Motor neuron (in vitro differentiated cells): ENCODE data around the gene GHR. TPM values are rescaled to one million over a fixed set of nuclear protein-coding genes. Genes with fewer than 3 reads are reported as not detected.

Experiments used
- ATAC-seq, 8 experiments: fragments of 200-7000 bp; cut with Tn5 transposase; replicated peaks in 6 of 8; 2 replicates each; pipeline ENCODE4 v1.8.0; 2021; ENCODE audit warnings: mild to moderate bottlenecking in 8 of 8, moderate library complexity in 8 of 8
- H3K27ac ChIP-seq, 2 donors: fragments of 250-450 bp; sonication (Bioruptor Pico); 2 replicates each; pipeline ENCODE4 v1.9.0; 2021; ENCODE audit warnings: antibody characterized with exemption in 2 of 2, mild to moderate bottlenecking in 2 of 2, moderate library complexity in 1 of 2
- H3K4me1 ChIP-seq, 2 donors: fragments of 250-450 bp; sonication (Bioruptor Pico); replicated peaks in 1 of 2; 2 replicates each; pipeline ENCODE4 v1.6.1; 2021; ENCODE audit warnings: antibody characterized with exemption in 2 of 2, mild to moderate bottlenecking in 2 of 2, moderate library complexity in 1 of 2
- H3K4me3 ChIP-seq, 5 donors: fragments of 250-450 bp; sonication (Bioruptor Pico); 2 replicates each; pipeline ENCODE4 v1.9.0; 2021; ENCODE audit warnings: antibody characterized with exemption in 5 of 5, mild to moderate bottlenecking in 5 of 5, moderate library complexity in 4 of 5
- WGBS, 10 experiments: fragments of 450-650 bp; shearing (Covaris generic); methylation state at CpG; one replicate each; pipeline ENCODE4 v1.0.0; 2022; 5-methylcytosine and 5-hydroxymethylcytosine counted together
- in situ Hi-C, 9 experiments: fragments of 400-800 bp; cut with MboI; loops; one replicate each; pipeline ENCODE4 v1.15.0; 2021; ENCODE audit warnings: low sequenced_read_pairs in 9 of 9, low pct_unique_long_range_greater_than_20kb in 2 of 9; ENCODE audit not compliant: unreplicated experiment in 9 of 9
- total RNA-seq, 8 experiments: library from RNA; unstranded; fragments of 300-600 nt; gene quantifications; 2 replicates each; pipeline versions ENCODE4 v1.2.3 to v1.2.4, GENCODE V29; 2022

GHR gene
- total RNA-seq, 8 experiments from 2014 or later, result 0.33 to 11.8 (median 2.2) TPM

DNA sequence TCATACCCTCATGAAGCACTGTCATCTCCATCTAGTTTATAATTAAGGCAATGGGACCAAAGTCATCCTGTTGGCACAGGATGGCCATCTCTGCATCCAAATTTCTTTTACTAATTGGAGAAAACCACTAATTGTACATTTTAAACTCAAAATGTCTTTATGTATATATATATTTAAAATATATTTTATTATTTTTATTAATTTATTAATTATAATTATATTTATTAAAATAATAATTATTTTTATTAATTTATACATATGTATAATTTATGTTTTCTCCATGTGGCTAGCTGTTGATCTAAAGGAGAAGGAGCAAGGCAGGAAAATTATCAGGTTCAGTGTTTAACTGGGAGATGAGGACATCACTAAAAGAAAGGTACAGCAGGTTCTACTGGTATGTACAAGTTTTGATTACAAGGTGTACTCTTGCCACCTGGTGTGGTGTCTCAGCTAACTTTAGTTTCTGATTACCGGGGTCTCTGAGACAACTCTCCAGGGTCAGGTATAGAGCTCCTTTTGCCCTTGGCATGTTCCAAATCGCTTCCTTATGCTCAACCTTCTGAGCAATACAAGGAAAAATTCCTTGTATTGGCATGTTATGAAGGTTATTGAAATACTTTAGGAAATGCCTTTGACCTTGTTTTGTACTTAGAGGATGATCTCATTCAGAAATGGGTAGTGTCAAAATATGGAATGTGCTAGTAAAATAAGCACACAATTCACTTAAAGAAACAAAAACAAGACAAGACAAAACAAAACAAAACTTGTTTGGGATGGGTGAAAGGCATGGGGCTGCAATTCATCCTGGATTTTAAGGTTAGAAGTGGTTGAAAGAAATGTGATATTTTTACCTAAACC, 79.6 kb downstream of the GHR start:
- no peak overlapping the region for H3K4me3 ChIP-seq
- 0 to 100% (median 85%) methylated on average over 1 to 2 of the region's 2 CpGs for WGBS, 10 experiments
- no peak for ATAC-seq
- in situ Hi-C loops, result no loop called here
- H3K4me1 ChIP-seq, result peaks cover 0 to 2% of the 10 kb centered on the region in 2 donors
- no peak overlapping the region for H3K27ac ChIP-seq

DNA sequence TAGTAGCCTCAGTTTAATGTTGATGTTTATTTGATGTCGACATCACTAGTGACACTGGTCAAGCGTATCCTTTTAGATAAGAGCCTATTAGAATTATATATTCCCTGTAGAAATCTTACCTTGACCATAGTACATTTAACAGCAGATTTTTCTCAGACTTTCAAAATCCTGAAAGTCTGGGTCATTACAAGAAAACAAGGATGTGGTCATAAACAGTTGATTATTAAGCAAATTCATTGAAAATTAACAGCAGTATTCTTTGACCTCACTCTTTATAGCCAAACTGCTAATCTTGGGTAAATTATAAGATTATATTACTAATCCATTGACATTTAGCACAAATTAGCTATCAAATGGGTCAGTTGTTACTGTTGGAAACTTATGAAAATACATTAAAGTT, 83.4 kb downstream of the GHR start:
- 32 to 100% (median 87%) methylated on average over 1 to 2 of the region's 2 CpGs; no CpG with 5 or more reads in 4 of the 10 experiments for WGBS, 10 experiments
- H3K27ac ChIP-seq, result no peak overlapping the region
- in situ Hi-C loops, result no loop called here
- no peak overlapping the region for H3K4me3 ChIP-seq
- ATAC-seq, result no peak
- peaks cover 0 to 5% of the 10 kb centered on the region in 2 donors for H3K4me1 ChIP-seq

- Histone ChIP-seq H3K27ac (no peak overlapping the region), H3K4me3 (no peak overlapping the region), H3K4me1 (peaks cover 0 to 5% of the 10 kb centered on the region in 2 donors)
- WGBS, 10 experiments, result 55 to 100% (median 76%) methylated on average over 1 to 4 of the region's 5 CpGs; no CpG with 5 or more reads in 3 of the 10 experiments
- peak in 2 of 8 experiments; percentile 47 to 60 for ATAC-seq
- in situ Hi-C loops, result no loop called here
Measured at GRCh38 chr5:42507451-42508097, 84.3 kb downstream of the GHR start.

- WGBS, 10 experiments, result 63 to 100% (median 87%) methylated on average over 3 to 5 of the region's 9 CpGs; no CpG with 5 or more reads in 3 of the 10 experiments
- Histone ChIP-seq H3K4me1 (peaks cover 0 to 3% of the 10 kb centered on the region in 2 donors), H3K4me3 (no peak overlapping the region), H3K27ac (no peak overlapping the region)
- no peak for ATAC-seq
- in situ Hi-C loops, result no loop called here
Measured at GRCh38 chr5:42513246-42513645, 90.0 kb downstream of the GHR start.

- peaks cover 0 to 1% of the 10 kb centered on the region in 2 donors for H3K4me1 ChIP-seq
- WGBS, 10 experiments, result 50 to 90% (median 80%) methylated on average over 1 to 2 of the region's 2 CpGs; no CpG with 5 or more reads in 2 of the 10 experiments
- H3K27ac ChIP-seq, result no peak overlapping the region
- H3K4me3 ChIP-seq, result no peak overlapping the region
- ATAC-seq, result no peak
- in situ Hi-C loops, result no loop called here
Measured at GRCh38 chr5:42514754-42515153, 91.5 kb downstream of the GHR start.

DNA sequence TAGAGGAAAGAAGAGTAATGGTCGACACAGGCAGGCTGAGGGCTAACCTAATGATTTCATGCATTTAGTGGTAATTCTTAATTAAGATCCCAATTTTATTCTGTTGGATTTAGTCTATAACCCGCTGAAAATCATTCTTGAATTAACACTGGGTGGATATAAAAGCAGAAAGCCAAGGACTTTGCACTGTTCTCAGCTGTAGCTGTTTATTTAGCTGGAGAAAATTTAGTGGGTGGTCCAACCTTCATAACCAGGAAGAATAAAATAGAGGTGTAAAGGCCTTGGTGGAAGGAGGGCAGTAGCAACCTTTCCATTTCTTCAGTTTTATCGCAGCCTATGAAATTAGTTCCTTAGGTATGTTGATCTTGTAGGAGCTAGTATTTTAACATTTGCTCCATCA, 92.3 kb downstream of the GHR start:
- no peak overlapping the region for H3K4me3 ChIP-seq
- in situ Hi-C loops, result no loop called here
- H3K27ac ChIP-seq, result no peak overlapping the region
- no peaks in the 10 kb centered on the region for H3K4me1 ChIP-seq
- ATAC-seq, result no peak
- WGBS, 10 experiments, result 40 to 100% (median 83%) methylated on average over 1 to 3 of the region's 3 CpGs; no CpG with 5 or more reads in 1 of the 10 experiments

DNA sequence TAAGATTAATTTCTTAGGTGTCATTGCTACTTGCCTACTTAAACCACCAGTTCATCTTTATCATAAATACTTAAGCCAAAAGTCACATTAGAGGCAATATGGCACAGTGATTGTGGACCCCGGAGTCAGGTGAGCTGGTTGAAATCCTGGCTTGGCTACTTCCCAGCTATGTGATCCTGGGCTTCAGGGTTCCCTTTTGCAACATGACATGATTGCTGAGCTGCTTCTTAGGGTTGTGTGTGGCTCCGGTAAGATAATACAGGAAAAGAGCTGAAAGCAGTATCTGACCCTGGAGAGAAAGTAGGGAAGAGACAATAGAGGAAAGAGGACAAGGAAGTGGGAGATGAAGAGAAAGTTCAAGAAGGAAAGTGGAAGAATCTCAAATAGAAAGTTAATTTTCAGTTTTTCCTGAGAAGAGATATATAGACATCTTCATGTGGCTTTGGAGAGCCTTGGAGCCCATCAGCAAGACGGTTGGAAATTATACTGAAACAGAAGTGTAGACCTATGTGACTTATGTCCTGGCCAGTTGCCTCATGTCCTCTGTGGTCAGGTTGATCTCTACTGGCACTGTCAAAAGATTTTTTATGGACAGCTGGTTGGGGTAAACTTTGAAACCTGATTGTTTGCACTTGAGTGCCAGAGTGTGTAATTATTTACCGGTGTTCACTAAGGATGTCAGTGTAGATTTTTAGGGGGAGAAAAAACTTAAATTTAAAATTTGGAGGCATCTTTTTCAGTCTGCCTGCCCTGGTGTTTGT, 93.2 kb downstream of the GHR start:
- in situ Hi-C loops, result no loop called here
- H3K4me3 ChIP-seq, result no peak overlapping the region
- no peak overlapping the region for H3K27ac ChIP-seq
- ATAC-seq, result no peak
- H3K4me1 ChIP-seq, result no peaks in the 10 kb centered on the region
- WGBS, 10 experiments, result 43 to 100% (median 88%) methylated on average over 1 to 4 of the region's 4 CpGs

DNA sequence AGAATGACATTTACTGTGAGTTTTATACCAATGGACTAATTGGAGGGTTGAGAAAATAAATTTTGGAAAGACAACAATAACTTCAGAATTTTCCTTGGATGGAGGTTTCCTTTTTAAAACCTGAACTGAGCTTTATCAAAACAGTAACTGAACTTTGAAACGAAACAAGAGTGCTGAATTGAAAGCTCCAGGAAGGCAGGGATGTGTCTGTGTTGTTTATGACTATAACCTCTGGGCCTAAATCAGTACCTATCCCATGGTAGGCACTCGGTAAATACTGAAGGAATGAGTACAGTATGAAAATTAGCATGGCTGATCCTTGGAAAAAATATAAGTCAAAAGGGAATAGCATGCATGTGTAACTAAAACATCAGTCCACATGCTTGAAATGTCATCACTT, 93.9 kb downstream of the GHR start:
- WGBS, 10 experiments, result 17 to 100% (median 67%) methylated on average over 1 to 2 of the region's 2 CpGs; no CpG with 5 or more reads in 2 of the 10 experiments
- in situ Hi-C loops, result no loop called here
- Histone ChIP-seq H3K4me1 (no peaks in the 10 kb centered on the region), H3K27ac (no peak overlapping the region), H3K4me3 (no peak overlapping the region)
- ATAC-seq, result no peak

DNA sequence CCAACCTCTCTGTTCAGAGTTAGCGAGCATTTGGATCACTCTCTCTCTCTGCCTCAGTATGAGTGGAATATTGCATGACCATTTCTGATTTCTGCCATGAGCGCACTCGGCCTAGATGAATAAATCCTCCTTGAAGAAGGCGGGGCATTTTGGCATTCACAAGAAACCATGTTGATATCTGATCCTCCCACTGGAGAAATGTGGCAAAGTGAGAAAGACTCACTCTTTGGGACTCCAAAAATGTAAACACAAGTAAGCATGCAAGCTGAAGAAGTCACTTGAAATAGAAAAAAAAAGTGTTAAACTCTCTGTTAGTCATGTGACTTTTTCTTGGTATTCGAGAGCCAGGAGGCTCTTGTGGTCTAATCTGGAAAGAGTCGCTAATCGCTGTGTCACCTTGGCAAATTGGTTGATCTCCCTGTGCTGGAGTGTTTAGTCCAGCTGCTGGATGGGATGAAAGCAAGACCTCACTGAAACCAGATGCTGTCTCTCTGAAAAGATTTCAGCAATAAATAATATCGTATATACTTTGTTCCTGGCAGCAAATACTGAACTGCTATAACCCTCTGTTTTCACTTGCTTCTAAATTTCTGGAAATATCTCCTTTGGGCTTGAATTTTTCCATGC, 95.5 kb downstream of the GHR start:
- 8 to 100% (median 85%) methylated on average over 1 to 8 of the region's 8 CpGs; no CpG with 5 or more reads in 1 of the 10 experiments for WGBS, 10 experiments
- H3K27ac ChIP-seq, result no peak overlapping the region
- H3K4me3 ChIP-seq, result no peak overlapping the region
- no peaks in the 10 kb centered on the region for H3K4me1 ChIP-seq
- peak in 3 of 8 experiments; percentile 20 to 86 (median 78) for ATAC-seq
- in situ Hi-C loops, result no loop called here

GRCh38 chr5:42520203-42520602, 97.0 kb downstream of the GHR start:
- no peak overlapping the region for H3K4me3 ChIP-seq
- no peak for ATAC-seq
- no peak overlapping the region for H3K27ac ChIP-seq
- in situ Hi-C loops, result no loop called here
- H3K4me1 ChIP-seq, result no peaks in the 10 kb centered on the region

GRCh38 chr5:42520957-42521356, 97.7 kb downstream of the GHR start:
- no peak overlapping the region for H3K4me3 ChIP-seq
- in situ Hi-C loops, result no loop called here
- no peak overlapping the region for H3K27ac ChIP-seq
- no peak for ATAC-seq
- no peaks in the 10 kb centered on the region for H3K4me1 ChIP-seq
- 76 to 100% (median 94%) methylated on average over 1 to 4 of the region's 4 CpGs; no CpG with 5 or more reads in 1 of the 10 experiments for WGBS, 10 experiments

GRCh38 chr5:42521406-42521805, 98.2 kb downstream of the GHR start:
- Histone ChIP-seq H3K27ac (no peak overlapping the region), H3K4me1 (no peaks in the 10 kb centered on the region), H3K4me3 (no peak overlapping the region)
- in situ Hi-C loops, result no loop called here
- WGBS, 10 experiments, result 9 to 100% (median 83%) methylated on average over 1 to 2 of the region's 2 CpGs
- no peak for ATAC-seq

DNA sequence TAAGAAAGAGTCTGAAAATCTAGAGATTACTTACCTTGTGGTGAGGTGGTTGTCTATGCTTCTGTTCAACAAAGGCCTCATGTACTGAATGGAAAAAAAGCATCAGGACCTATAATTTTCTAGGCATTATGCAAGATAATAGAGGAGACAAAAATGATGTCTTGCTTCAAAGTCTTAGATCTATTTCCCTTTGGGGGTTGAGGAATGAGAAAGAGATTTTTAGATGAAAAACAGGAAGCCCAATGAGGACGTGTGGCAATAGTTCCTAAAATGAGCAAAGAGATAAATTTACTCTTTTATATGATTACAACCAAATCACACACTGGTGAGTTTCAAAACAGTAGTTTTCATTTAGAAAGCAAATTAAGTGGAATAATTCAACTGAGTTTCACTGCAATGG, 99.5 kb downstream of the GHR start:
- Histone ChIP-seq H3K4me3 (no peak overlapping the region), H3K4me1 (no peaks in the 10 kb centered on the region), H3K27ac (no peak overlapping the region)
- in situ Hi-C loops, result no loop called here
- WGBS, 10 experiments, result 0 to 100% (median 69%) methylated on average over 1 of the region's 1 CpG; no CpG with 5 or more reads in 2 of the 10 experiments
- ATAC-seq, result no peak
